HCT116 (cell line): Measurements from ENCODE around the gene LIMA1. TPM values are rescaled to one million over a fixed set of nuclear protein-coding genes. Genes with fewer than 3 reads are reported as not detected.

Source experiments
- ATAC-seq: fragments of 200-7000 bp; cut with Tn5 transposase; 2 replicates; pipeline ENCODE4 v1.9.1; 2020; ENCODE audit warnings: mild to moderate bottlenecking, moderate library complexity
- BruUV-seq: library from RNA; stranded (reverse); fragments of 400-500 nt; replicated peaks from 2 replicates; lab custom pipeline; 2021; lab: Mats Ljungman, UMichigan
- CTCF ChIA-PET: fragments of 300-600 bp; sonication (Branson Sonifier 250); formaldehyde crosslinking; loops from one replicate; lab custom pipeline; 2021; ENCODE audit warnings: antibody characterized with exemption; lab: Charles Lee
- POLR2A ChIA-PET: fragments of 300-600, 350-600 bp; sonication (Branson Sonifier 250); formaldehyde crosslinking; loops from one replicate; lab custom pipeline; 2021; ENCODE audit warnings: antibody characterized with exemption; lab: Charles Lee
- RAD21 ChIA-PET, 2 experiments: fragments of 300-600 bp; sonication (Branson Sonifier 250); formaldehyde crosslinking; loops; one replicate each; lab custom pipeline; 2023; ENCODE audit warnings: low total read pairs in 2 of 2; ENCODE audit not compliant: uncharacterized antibody in 2 of 2, unreplicated experiment in 2 of 2, low non-redundant PET in 1 of 2; lab: Charles Lee
- DNase-seq: peaks from one replicate; pipeline ENCODE4 v3.0.0-alpha.2; 2010; ENCODE audit warnings: low read depth, low spot score
- H2AFZ ChIP-seq: fragments of 200-600 bp; shearing (Covaris generic), sonication (generic); 2 replicates; pipeline ENCODE4 v1.6.1; 2017; ENCODE audit warnings: low read depth, mixed run types, mixed read lengths, antibody characterized with exemption, low read length; ENCODE audit not compliant: poor library complexity, severe bottlenecking
- H3K27ac ChIP-seq: 2 replicates; pipeline ENCODE4 v1.5.1; 2012; ENCODE audit warnings: low read depth, low read length
- H3K27me3 ChIP-seq: fragments of 200-600 bp; sonication (generic); 2 replicates; pipeline ENCODE4 v1.6.1; 2016; ENCODE audit warnings: mixed run types, low read length, mixed read lengths; ENCODE audit not compliant: insufficient read depth
- H3K36me3 ChIP-seq, 2 experiments: fragments of 200-500 bp in 1 of 2; fragments of 200-600 bp in 1 of 2; sonication (Bioruptor generic) in 1 of 2; sonication (generic) in 1 of 2; 2 replicates each; pipeline versions ENCODE4 v1.5.1 to v1.6.1; 2014 to 2016; ENCODE audit warnings: low read length in 2 of 2, inconsistent platforms in 1 of 2, mixed read lengths in 1 of 2, mixed run types in 1 of 2; ENCODE audit not compliant: insufficient read depth in 2 of 2, control insufficient read depth in 1 of 2
- H3K4me1 ChIP-seq, 2 experiments: fragments of 200-600 bp in 1 of 2; sonication (generic) in 1 of 2; 2 replicates each; pipeline versions ENCODE4 v1.5.1 to v1.6.1; 2012 to 2017; ENCODE audit warnings: low read length in 2 of 2, inconsistent platforms in 1 of 2, mild to moderate bottlenecking in 1 of 2, mixed read lengths in 1 of 2, mixed run types in 1 of 2, moderate library complexity in 1 of 2; ENCODE audit not compliant: insufficient read depth in 2 of 2, control insufficient read depth in 1 of 2
- H3K4me2 ChIP-seq: fragments of 200-600 bp; sonication (generic); 2 replicates; pipeline ENCODE4 v1.6.1; 2017; ENCODE audit warnings: mixed run types, low read length, mixed read lengths
- H3K4me3 ChIP-seq, 2 experiments: fragments of 200-600 bp in 1 of 2; sonication (generic) in 1 of 2; replicated peaks in 1 of 2; 2 replicates each; pipeline ENCODE4 v1.5.1; 2011 to 2016; ENCODE audit warnings: low read length in 2 of 2, control low read depth in 1 of 2, low read depth in 1 of 2, mild to moderate bottlenecking in 1 of 2, mixed read lengths in 1 of 2, mixed run types in 1 of 2
- H3K79me2 ChIP-seq: fragments of 200-600 bp; sonication (generic); 2 replicates; pipeline ENCODE4 v1.6.1; 2017; ENCODE audit warnings: mild to moderate bottlenecking, mixed run types, low read length, moderate library complexity, mixed read lengths; ENCODE audit not compliant: insufficient read depth
- H3K9ac ChIP-seq: fragments of 200-600 bp; sonication (generic); 2 replicates; pipeline ENCODE4 v1.6.1; 2016; ENCODE audit warnings: low read length, mixed read lengths
- H3K9me2 ChIP-seq: fragments of 200-600 bp; sonication (generic), shearing (Covaris generic); 2 replicates; pipeline ENCODE4 v1.6.1; 2017; ENCODE audit warnings: mixed run types, mild to moderate bottlenecking, moderate library complexity; ENCODE audit not compliant: insufficient read depth
- H3K9me3 ChIP-seq, 2 experiments: fragments of 200-500 bp in 1 of 2; fragments of 200-600 bp in 1 of 2; sonication (Bioruptor generic) in 1 of 2; sonication (generic) in 1 of 2; 2 replicates each; pipeline ENCODE4 v1.6.1; 2014 to 2017; ENCODE audit warnings: low read length in 2 of 2, mixed read lengths in 2 of 2, inconsistent platforms in 1 of 2, low read depth in 1 of 2, mild to moderate bottlenecking in 1 of 2, mixed run types in 1 of 2, moderate library complexity in 1 of 2; ENCODE audit not compliant: control insufficient read depth in 1 of 2, insufficient read depth in 1 of 2
- H4K20me1 ChIP-seq: fragments of 200-600 bp; sonication (generic), shearing (Covaris generic); 2 replicates; pipeline ENCODE4 v1.6.1; 2017; ENCODE audit warnings: mixed run types, mild to moderate bottlenecking, moderate library complexity; ENCODE audit not compliant: insufficient read depth
- ATF3 ChIP-seq: IDR thresholded peaks from 2 replicates; pipeline ENCODE4 v1.6.1; 2012
- CBX3 ChIP-seq: IDR thresholded peaks from 2 replicates; pipeline ENCODE4 v1.6.1; 2012; ENCODE audit warnings: low read depth
- CEBPB ChIP-seq: IDR thresholded peaks from 2 replicates; pipeline ENCODE4 v1.6.1; 2012; ENCODE audit warnings: low read depth
- CTCF ChIP-seq, 3 experiments: fragments of 200-600 bp in 1 of 3; sonication (generic) in 1 of 3; IDR thresholded peaks in 2 of 3; conservative IDR thresholded peaks in 1 of 3; 2 replicates each; pipeline ENCODE4 v1.5.1; 2012 to 2017; ENCODE audit warnings: low read depth in 2 of 3, low read length in 2 of 3, antibody characterized with exemption in 1 of 3, borderline replicate concordance in 1 of 3, control low read depth in 1 of 3, mild to moderate bottlenecking in 1 of 3, mixed read lengths in 1 of 3, mixed run types in 1 of 3, moderate library complexity in 1 of 3; ENCODE audit not compliant: insufficient read depth in 1 of 3
- EGR1 ChIP-seq: IDR thresholded peaks from 2 replicates; pipeline ENCODE4 v1.6.1; 2012; ENCODE audit warnings: low read depth
- ELF1 ChIP-seq: IDR thresholded peaks from 2 replicates; pipeline ENCODE4 v1.6.1; 2012; ENCODE audit warnings: low read depth, borderline replicate concordance
- EZH2 ChIP-seq: fragments of 200-600 bp; sonication (generic); IDR thresholded peaks from 2 replicates; pipeline ENCODE4 v1.6.1; 2017; ENCODE audit warnings: antibody characterized with exemption, mixed run types
- EZH2phosphoT487 ChIP-seq: fragments of 200-600 bp; IDR thresholded peaks from 2 replicates; pipeline ENCODE4 v1.6.1; 2018; ENCODE audit warnings: antibody characterized with exemption, borderline replicate concordance
- JUND ChIP-seq: IDR thresholded peaks from 2 replicates; pipeline ENCODE4 v1.6.1; 2012
- MAX ChIP-seq: IDR thresholded peaks from 2 replicates; pipeline ENCODE4 v1.6.1; 2012
- POLR2A ChIP-seq: IDR thresholded peaks from 2 replicates; pipeline ENCODE4 v1.7.0; 2011; ENCODE audit warnings: borderline replicate concordance; ENCODE audit not compliant: insufficient read depth, insufficient read length; ENCODE audit errors: extremely low read depth
- POLR2AphosphoS5 ChIP-seq: IDR thresholded peaks from 2 replicates; pipeline ENCODE4 v1.6.1; 2011; ENCODE audit warnings: mild to moderate bottlenecking, low read depth, low read length, moderate library complexity
- RAD21 ChIP-seq: IDR thresholded peaks from 2 replicates; pipeline ENCODE4 v1.6.1; 2012; ENCODE audit warnings: low read depth, mild to moderate bottlenecking
- REST ChIP-seq: IDR thresholded peaks from 2 replicates; pipeline ENCODE4 v1.6.1; 2012; ENCODE audit warnings: low read depth
- SIN3A ChIP-seq: IDR thresholded peaks from 2 replicates; pipeline ENCODE4 v1.6.1; 2012; ENCODE audit warnings: low read depth
- SP1 ChIP-seq: IDR thresholded peaks from 2 replicates; pipeline ENCODE4 v1.6.1; 2012; ENCODE audit warnings: low read depth
- SRF ChIP-seq: IDR thresholded peaks from 2 replicates; pipeline ENCODE4 v1.6.1; 2012; ENCODE audit warnings: low read depth
- TCF7L2 ChIP-seq: IDR thresholded peaks from 2 replicates; pipeline ENCODE4 v1.7.0; 2011; ENCODE audit warnings: borderline replicate concordance, inconsistent platforms; ENCODE audit not compliant: insufficient read depth, insufficient read length; ENCODE audit errors: extremely low read depth
- ZNF274 ChIP-seq: fragments of 200-500 bp; sonication (Bioruptor generic); IDR thresholded peaks from 2 replicates; pipeline ENCODE4 v1.6.1; 2014; ENCODE audit warnings: mild to moderate bottlenecking, low read depth, low read length, inconsistent platforms
- intact Hi-C: fragments of 100-400 bp; cut with micrococcal nuclease; formaldehyde crosslinking; loops from 2 replicates; pipeline ENCODE4 v1.10.0; 2022
- total RNA-seq: library from RNA; stranded (reverse); gene quantifications from one replicate; pipeline ENCODE4 v1.2.1, GENCODE V29; 2021; ENCODE audit not compliant: unreplicated experiment

The LIMA1 gene
- total RNA-seq, 1 experiment from 2014 or later: 79.6 TPM

GRCh38 chr12:50157259-50157658 is 126.1 kb downstream of the LIMA1 start:
- peaks cover 0 to 4% of the 10 kb centered on the region in 2 experiments; a peak in 1 of 4 replicates for H3K4me1 ChIP-seq
- no peak overlapping the region for H3K9ac ChIP-seq
- TF ChIP-seq EZH2: no peak
- no peak for TF ChIP-seq RAD21
- no peak for TF ChIP-seq EGR1
- no peak for TF ChIP-seq TCF7L2
- TF ChIP-seq SRF: no peak
- TF ChIP-seq MAX: no peak
- TF ChIP-seq ATF3: no peak
- TF ChIP-seq SP1: no peak
- TF ChIP-seq ELF1: no peak
- no peak for TF ChIP-seq POLR2AphosphoS5
- no peak for TF ChIP-seq CEBPB
- TF ChIP-seq REST: no peak
- TF ChIP-seq EZH2phosphoT487: no peak
- no peak for TF ChIP-seq SIN3A
- no peak for TF ChIP-seq POLR2A
- TF ChIP-seq CTCF (IDR thresholded peaks at IDR 0.05 in 2 of 3, conservative IDR thresholded peaks at IDR 0.05 in 1 of 3; ENCODE audit: borderline replicate concordance in 1 of 3, insufficient read depth in 1 of 3, low read depth in 2 of 3, low read length in 2 of 3): no peak
- no peak for TF ChIP-seq CBX3
- TF ChIP-seq ZNF274: no peak
- TF ChIP-seq JUND: no peak
- no peak for DNase-seq
- ChIA-PET POLR2A (no interaction called here), CTCF (interaction anchor here (1.8 kb wide), 1 partner anchor 45 kb away, joined by 4 read pairs; the partner anchor contains the start of gene COX14), RAD21 (no interaction called here)
- no peak overlapping the region for H3K27ac ChIP-seq
- intact Hi-C loops: no loop called here
- no peaks in the 10 kb centered on the region for H4K20me1 ChIP-seq
- H3K9me3 ChIP-seq: no peaks in the 10 kb centered on the region
- H3K4me3 ChIP-seq: no peak overlapping the region
- H3K79me2 ChIP-seq: peaks cover 12% of the 10 kb centered on the region; the same call in 1 of the 2 replicates
- H3K27me3 ChIP-seq: no peaks in the 10 kb centered on the region
- H2AFZ ChIP-seq: no peak overlapping the region
- BruUV-seq: no TSS peak
- no peak overlapping the region for H3K4me2 ChIP-seq
- ATAC-seq: no peak
- H3K36me3 ChIP-seq: no peaks in the 10 kb centered on the region
- H3K9me2 ChIP-seq: no peaks in the 10 kb centered on the region
